ENCODE measurements around the gene CABLES1. TPM values are rescaled to one million over a fixed set of nuclear protein-coding genes. Genes with fewer than 3 reads are reported as not detected.

The CABLES1 gene
- total RNA-seq, 1 experiment from 2014 or later = 66.4 TPM

GRCh38 chr18:23229472-23229871, 94.2 kb downstream of the CABLES1 start:
- in situ Hi-C loops (cut with HindIII; ENCODE audit: low pct_unique_long_range_greater_than_20kb, low sequenced_read_pairs) = no loop called here
- no TSS peak for BruUV-seq (replicated peaks)
- intact Hi-C loops (cut with micrococcal nuclease; ENCODE audit: unreplicated experiment) = no loop called here
- POLR2A ChIA-PET = no interaction called here
- Histone ChIP-seq H3K9me3 (ENCODE audit: control insufficient read depth, insufficient read depth, low read depth, low read length) (no peaks in the 10 kb centered on the region), H3K27ac (ENCODE audit: low read length) (peak overlapping the region; percentile 24; the same call in 1 of the 2 replicates), H3K36me3 (ENCODE audit: control insufficient read depth, insufficient read depth, low read length) (no peaks in the 10 kb centered on the region), H3K4me1 (ENCODE audit: control insufficient read depth, insufficient read depth, low read length) (peaks cover 9% of the 10 kb centered on the region; the same call in 1 of the 2 replicates), H3K4me3 (ENCODE audit: low read depth in 2 of 2, low read length in 2 of 2) (no peak overlapping the region), H3K27me3 (ENCODE audit: control insufficient read depth, insufficient read depth, low read length) (no peaks in the 10 kb centered on the region)
- ATAC-seq (no peak), DNase-seq (ENCODE audit: low read depth, low spot score) (no peak)
- TF ChIP-seq REST (IDR thresholded peaks at IDR 0.05; ENCODE audit: insufficient read depth in 1 of 2, low read depth in 2 of 2, low read length in 1 of 2) (no peak), POLR2AphosphoS5 (IDR thresholded peaks at IDR 0.05; ENCODE audit: low read depth, low read length) (no peak), SIN3A (IDR thresholded peaks at IDR 0.05; ENCODE audit: borderline replicate concordance, insufficient read depth, low read depth, low read length) (no peak), TCF7L2 (IDR thresholded peaks at IDR 0.05; ENCODE audit: low read depth, low read length) (no peak)
- TF ChIP-seq, protein P1, sequence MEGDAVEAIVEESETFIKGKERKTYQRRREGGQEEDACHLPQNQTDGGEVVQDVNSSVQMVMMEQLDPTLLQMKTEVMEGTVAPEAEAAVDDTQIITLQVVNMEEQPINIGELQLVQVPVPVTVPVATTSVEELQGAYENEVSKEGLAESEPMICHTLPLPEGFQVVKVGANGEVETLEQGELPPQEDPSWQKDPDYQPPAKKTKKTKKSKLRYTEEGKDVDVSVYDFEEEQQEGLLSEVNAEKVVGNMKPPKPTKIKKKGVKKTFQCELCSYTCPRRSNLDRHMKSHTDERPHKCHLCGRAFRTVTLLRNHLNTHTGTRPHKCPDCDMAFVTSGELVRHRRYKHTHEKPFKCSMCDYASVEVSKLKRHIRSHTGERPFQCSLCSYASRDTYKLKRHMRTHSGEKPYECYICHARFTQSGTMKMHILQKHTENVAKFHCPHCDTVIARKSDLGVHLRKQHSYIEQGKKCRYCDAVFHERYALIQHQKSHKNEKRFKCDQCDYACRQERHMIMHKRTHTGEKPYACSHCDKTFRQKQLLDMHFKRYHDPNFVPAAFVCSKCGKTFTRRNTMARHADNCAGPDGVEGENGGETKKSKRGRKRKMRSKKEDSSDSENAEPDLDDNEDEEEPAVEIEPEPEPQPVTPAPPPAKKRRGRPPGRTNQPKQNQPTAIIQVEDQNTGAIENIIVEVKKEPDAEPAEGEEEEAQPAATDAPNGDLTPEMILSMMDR (IDR thresholded peaks at IDR 0.05) = no peak
- CTCF ChIA-PET = no interaction called here

DNA sequence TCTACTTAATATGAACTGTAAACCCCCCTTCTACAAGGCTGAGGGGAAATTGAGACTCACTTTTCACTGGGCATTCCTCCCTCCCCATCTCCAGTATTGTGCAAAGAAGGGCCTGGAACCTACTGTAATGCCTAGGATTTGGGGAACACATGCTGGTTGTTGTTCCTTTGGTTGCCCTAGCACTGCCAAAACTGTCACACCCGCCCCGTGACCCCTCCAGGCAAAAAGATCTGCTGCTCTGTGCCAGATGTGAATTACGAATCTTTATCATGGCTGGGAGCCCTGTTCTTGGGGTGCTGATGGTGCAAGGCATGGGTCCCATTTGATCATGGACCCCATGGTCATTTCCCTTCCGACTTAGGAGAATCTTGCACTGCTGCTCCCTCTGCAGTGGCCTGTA, 95.4 kb downstream of the CABLES1 start:
- no peak for ATAC-seq
- no peaks in the 10 kb centered on the region for H3K27me3 ChIP-seq (ENCODE audit: control insufficient read depth, insufficient read depth, low read length)
- H3K4me1 ChIP-seq (ENCODE audit: control insufficient read depth, insufficient read depth, low read length) = peaks cover 9% of the 10 kb centered on the region; the same call in 1 of the 2 replicates
- intact Hi-C loops (cut with micrococcal nuclease; ENCODE audit: unreplicated experiment) (no loop called here), in situ Hi-C loops (cut with HindIII; ENCODE audit: low pct_unique_long_range_greater_than_20kb, low sequenced_read_pairs) (no loop called here)
- CTCF ChIA-PET = no interaction called here
- no peak overlapping the region for H3K4me3 ChIP-seq (ENCODE audit: low read depth in 2 of 2, low read length in 2 of 2)
- BruUV-seq (replicated peaks) = no TSS peak
- H3K27ac ChIP-seq (ENCODE audit: low read length) = no peak overlapping the region
- H3K9me3 ChIP-seq (ENCODE audit: control insufficient read depth, insufficient read depth, low read depth, low read length) = no peaks in the 10 kb centered on the region
- POLR2A ChIA-PET = no interaction called here
- TF ChIP-seq POLR2AphosphoS5 (IDR thresholded peaks at IDR 0.05; ENCODE audit: low read depth, low read length) (no peak), REST (IDR thresholded peaks at IDR 0.05; ENCODE audit: insufficient read depth in 1 of 2, low read depth in 2 of 2, low read length in 1 of 2) (no peak), TCF7L2 (IDR thresholded peaks at IDR 0.05; ENCODE audit: low read depth, low read length) (no peak), SIN3A (IDR thresholded peaks at IDR 0.05; ENCODE audit: borderline replicate concordance, insufficient read depth, low read depth, low read length) (no peak)
- TF ChIP-seq, protein P1 (IDR thresholded peaks at IDR 0.05) = no peak
- H3K36me3 ChIP-seq (ENCODE audit: control insufficient read depth, insufficient read depth, low read length) = no peaks in the 10 kb centered on the region
- DNase-seq (ENCODE audit: low read depth, low spot score) = no peak

Measured in Panc1 (cell line).